ENCODE data around the gene TSSK2.
"Not testable (repeated sequence)": the region's sequence is repeated elsewhere in the genome, so short reads cannot be mapped to it uniquely, and the experiment has no call there.

TSSK2 gene

DNA sequence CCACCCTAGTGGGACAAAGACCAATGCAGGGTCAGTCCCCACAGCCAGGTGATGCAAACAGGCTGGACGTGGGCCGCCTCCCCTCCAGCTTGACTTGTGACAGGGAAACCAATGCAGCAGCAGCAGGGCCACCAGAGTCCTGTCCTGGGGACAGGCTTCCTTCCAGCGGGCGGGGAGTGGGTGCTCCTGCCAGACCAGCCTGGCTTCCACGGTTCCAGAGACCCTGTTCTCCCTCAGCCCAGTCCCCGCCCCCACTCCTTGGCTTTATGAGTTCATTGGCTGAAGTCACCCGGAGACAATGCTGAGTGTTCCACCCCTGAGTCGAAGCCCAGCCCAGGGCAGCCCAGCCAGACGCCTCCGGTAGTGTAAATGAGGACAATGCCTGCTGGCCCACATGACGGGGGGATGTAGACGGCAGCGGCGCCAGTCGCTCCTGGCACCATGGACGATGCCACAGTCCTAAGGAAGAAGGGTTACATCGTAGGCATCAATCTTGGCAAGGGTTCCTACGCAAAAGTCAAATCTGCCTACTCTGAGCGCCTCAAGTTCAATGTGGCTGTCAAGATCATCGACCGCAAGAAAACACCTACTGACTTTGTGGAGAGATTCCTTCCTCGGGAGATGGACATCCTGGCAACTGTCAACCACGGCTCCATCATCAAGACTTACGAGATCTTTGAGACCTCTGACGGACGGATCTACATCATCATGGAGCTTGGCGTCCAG is at the start of gene TSSK2:
Gene TSSK2 (plus strand): TSS at position 350 of the 726 bp plus-strand sequence. CDS start 92 bp downstream, at position 442.
- DNase-seq (ENCODE audit: low read depth), result no peak

DNA sequence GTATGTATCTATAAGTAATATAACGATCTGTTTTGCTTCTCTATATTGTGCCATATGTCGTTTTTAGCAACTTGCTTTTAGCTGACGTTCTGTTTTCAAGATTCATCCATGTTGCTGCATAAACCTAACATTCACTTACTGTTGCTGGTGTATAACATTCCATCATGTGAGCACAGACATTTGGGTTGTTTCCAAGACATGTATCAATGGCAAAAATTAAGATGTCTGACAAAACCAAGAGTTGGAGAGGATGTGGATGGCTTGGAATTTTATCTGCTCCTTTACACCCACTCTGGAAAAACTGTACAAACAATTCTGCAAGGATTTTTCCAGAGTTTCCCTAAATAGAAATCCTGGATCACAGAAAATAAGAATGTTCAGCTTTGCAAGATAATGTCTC is 49.8 kb upstream of the TSSK2 start:
- no peak for DNase-seq (ENCODE audit: low read depth)

DNA sequence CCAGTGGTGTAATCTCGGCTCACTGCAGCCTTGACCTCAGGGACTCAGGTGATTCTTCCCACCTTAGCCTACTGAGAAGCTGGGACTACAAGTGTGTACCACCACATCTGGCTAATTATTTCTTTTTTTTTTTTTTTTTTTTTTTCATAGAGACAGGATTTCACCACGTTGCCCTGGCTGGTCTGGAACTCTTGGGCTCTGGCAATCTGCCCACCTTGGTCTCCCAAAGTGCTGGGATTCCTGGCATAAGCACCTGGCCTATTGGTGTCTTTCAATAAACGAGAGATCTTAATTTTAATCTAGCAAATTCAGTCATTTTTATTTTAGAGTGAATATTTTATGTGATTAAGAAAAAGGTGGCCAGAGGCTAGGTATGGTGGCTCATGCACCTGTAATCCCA is 49.0 kb upstream of the TSSK2 start:
- DNase-seq (ENCODE audit: low read depth), result no peak

DNA sequence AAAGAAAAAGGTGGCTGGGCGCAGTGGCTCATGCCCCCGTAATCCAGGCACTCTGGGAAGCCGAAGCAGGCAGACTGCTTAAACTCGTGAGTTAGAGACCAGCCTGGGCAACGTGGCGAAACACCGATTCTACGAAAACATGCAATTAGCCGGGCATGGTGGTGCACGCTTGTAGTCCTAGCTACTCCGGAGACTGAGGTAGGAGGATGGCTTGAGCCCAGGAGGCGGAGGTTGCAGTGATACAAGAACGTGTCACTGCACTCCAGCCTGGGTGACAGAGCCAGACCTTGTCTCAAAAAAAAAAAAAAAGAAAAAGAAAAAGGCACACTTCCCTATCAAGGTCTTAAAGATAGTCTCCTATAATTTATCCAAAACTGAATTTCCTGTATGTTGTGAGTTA is 48.3 kb upstream of the TSSK2 start:
- no peak for DNase-seq (ENCODE audit: low read depth)

DNA sequence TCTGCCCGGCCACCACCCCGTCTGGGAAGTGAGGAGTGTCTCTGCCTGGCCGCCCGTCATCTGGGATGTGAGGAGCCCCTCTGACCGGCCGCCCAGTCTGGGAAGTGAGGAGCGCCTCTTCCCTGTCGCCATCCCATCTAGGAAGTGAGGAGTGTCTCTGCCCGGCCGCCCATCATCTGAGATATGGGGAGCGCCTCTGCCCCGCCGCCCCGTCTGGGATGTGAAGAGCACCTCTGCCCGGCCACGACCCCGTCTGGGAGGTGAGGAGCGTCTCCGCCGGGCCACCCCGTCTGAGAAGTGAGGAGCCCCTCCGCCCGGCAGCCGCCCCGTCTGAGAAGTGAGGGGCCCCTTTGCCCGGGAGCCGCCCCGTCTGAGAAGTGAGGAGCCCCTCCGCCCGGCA is 47.0 kb upstream of the TSSK2 start:
- not testable (repeated sequence) for DNase-seq (ENCODE audit: low read depth)

DNA sequence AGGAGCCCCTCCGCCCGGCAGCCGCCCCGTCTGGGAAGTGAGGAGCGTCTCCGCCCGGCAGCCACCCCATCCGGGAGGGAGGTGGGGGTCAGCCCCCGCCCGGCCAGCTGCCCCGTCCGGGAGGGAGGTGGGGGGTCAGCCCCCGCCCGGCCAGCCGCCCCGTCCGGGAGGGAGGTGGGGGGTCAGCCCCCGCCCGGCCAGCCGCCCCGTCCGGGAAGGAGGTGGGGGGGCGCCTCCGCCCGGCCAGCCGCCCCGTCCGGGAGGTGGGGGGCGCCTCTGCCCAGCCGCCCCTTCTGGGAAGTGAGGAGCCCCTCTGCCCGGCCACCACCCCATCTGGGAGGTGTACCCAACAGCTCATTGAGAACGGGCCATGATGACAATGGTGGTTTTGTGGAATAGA is 46.5 kb upstream of the TSSK2 start:
- not testable (repeated sequence) for DNase-seq (ENCODE audit: low read depth)

DNA sequence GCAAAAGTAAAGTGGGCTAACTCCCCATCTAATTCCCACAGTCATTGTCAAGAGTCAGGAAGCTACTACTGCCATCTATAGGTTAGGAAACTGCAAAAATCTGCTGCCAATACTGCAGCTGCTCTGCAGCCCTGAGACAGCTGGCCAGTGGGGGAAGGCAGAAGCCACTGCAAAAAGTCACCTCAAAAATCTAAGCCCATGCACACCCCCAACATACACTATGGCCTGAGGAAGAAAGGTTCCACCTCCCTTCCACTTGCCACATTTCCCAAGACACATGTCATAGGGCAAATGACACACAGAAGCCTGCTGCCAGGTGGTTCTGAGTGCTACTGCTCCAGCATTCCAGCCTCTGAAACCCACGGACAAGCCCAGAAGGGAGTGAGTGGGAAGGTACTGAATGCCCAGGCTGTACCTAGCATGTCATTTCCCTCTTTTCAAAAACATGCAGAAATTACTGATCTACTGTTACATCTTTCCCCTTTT is 45.8 kb upstream of the TSSK2 start:
- no peak for DNase-seq (ENCODE audit: low read depth)

DNA sequence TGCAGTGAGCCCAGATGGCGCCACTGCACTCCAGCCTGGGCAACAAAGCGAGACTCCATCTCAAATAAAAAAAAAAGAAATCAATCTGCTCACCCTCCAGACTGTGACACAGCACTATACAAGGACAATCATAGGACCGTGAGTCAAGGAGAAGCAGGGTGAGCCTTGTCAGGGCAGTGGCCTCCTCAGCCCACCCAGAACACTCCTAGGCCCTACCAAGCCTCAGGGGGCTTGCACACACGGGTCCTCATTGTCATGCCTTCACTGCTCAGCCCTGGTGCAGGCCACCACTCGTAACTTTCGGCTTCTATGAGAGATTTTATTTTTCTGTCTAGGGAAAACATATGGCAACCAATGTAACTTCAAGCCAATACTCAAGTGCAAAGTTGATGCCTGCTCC is 44.7 kb upstream of the TSSK2 start:
- no peak for DNase-seq (ENCODE audit: low read depth)

DNA sequence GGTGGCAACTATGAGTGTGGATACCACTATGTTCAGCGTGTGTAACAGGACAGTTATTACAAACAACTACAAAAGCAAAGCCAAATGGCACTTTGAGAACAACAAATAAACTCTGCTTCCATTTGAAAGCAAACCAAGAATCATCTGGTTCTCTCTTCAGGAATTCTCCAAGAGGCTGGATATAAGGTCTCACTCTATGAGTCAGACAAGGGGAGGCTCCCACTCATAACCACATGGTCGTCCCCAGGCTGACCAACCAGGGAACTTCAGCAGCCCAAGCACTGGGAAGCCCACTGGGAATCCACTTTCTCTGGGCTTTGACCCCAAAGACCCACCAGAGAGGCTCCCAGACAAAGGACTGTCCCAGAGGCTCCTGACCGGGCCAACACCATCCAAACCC is 44.2 kb upstream of the TSSK2 start:
- DNase-seq (ENCODE audit: low read depth), result no peak

DNA sequence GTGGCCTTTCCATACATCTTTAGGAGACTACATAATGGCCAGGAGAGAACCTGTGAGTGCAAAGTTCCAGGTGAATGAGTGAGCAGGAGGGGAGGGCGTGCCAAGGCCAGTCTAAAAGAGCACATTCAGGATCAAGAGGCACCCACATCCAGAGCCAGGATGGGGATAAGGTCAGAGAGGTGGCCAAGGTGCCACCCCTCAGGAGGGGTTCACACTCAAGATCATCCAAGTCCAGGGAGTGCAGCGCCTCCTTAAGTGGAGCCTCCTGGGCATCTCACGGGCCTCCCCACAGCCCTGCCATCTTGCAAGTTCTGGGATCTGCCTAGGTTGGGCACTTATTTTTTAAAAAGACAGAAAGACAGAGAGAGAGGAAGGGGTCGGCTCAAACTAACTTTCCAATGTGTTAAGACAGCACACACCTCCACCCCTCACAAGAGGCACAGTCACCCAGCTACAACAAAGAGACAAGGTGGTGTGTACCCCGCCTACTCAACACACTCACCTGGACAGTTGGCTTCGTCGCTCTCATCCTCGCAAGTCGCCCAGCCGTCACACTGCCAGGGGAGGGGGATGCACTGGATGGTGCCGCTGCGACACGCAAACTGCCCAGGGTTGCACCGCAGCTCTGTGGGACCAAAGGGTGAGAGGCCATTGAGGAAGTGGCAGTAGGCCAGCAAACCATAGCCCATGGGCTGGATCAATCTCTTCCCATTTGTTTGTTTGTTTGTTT is 42.1 kb upstream of the TSSK2 start:
- no peak for DNase-seq (ENCODE audit: low read depth)

DNA sequence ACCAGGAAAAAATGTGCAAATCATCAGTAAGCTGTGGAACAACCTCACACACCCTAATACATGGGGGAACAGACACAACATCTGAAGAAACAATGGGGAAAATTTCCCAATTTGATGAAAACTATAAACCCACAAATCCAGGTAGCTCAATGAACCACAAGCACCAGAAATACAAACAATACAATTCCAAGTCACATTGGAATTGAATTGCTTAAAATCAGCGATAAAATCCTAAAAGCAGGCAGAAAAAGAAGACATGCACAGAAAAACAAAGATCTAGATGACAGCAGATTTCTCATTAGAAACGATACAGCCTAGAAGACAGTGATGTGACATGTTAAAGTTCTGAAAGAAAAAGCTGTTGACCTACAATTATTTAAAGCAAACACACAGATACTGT is 40.9 kb upstream of the TSSK2 start:
- DNase-seq (ENCODE audit: low read depth), result no peak

DNA sequence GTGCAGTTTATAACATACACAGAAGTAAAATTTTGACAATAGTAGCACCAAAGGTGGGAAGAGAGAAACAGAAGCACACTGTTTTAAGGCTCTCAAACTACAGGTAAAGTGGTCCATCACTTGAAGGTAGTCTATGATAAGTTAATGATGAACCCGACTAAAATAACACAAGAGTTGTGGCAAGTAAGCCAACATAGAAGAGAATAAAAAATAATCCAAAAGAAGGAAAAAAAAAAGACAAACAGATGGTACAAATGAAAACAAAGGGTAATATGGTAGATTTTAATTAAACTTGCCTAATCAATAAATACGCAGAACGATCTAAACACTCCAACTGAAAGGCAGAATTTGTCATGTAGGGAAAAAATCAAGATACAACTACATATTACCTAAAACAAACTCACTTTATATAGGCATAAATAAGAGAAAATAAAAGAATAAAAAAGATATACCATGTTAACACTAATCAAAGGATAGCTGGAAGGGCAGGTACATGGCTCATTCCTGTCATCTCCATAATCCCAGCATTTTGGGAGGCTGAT is 40.5 kb upstream of the TSSK2 start:
- DNase-seq (ENCODE audit: low read depth), result no peak

DNA sequence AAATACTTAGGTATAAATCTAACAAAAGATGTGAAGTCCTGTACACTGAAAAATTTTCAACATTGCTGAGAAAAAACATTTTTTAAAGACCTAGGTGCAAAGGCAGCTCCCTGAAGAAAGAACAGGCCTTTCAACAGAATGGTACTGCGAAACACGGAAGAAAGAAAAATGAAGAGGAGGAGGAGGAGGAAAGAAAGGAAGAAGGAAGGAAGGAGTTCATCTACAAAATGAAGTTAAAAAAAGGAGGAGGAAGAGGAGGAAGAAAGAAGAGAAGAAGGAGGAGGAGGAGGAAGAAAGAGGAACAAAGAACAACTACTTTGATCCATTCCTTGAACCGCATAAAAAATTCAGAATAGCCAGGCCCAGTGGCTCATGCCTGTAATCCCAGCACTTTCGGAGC is 38.4 kb upstream of the TSSK2 start:
- no peak for DNase-seq (ENCODE audit: low read depth)

DNA sequence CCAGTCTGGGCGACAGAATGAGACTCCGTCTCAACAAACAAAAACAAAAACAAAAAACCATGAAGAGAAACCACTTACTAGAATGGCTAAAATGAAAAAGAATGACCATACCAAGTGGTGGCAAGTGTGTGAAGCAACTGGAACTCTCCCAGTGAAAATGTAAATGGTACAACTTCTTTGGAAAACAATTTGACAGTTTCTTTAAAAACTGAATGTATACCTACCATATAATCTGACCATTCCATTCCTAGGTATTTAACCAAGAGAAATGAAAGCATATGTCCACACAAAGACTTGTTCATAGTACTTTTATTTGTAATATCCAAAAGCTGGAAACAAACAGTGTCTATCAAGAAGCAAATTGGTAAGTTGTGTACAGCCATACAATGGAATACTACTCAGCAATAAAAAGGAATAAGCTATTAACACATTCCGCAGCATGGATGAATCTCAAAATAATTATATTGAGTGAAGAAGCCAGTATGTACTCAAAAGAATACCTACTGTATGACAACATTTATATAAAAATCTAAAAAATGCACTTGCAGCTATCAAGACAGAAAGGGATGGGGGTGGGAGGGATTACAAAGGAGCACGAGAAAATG is 36.6 kb upstream of the TSSK2 start:
- no peak for DNase-seq (ENCODE audit: low read depth)

DNA sequence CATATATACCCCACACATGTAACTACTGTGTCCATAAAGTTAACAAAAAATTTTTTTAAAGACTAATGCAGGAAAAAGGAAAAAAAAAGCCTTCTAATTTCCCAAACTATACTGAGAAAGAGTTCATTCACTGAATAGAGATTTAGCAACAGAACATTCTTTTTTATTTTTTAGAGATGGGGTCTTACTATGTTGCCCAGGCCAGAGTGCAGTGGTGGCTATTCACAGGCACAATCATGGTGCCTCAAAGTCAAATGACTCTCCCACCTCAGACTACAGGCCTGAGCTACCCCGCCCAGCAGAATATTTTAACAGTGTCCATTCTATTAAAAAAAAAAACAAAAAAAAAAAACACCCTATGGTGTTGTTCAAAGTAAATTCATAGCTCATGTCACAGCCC is 34.6 kb upstream of the TSSK2 start:
- no peak for DNase-seq (ENCODE audit: low read depth)

DNA sequence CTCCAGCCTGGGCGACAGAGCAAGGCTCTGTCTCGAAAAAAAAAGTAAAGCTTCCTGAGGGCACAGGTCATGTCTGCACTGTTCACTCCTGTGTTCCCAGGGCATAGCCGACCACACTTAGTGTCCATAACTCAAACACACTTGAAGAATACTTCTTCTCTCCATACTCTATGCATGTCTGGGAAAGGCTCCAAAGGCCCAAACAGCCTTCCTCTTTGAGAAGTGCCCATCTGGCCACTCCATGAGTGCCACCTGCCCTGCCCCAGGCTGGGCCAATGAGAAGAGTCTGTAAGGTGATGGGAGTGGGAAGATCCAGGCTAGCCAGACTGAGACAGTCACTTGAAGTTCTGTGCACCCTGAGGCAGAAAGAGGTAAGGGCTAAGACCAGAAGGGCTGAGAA is 33.6 kb upstream of the TSSK2 start:
- DNase-seq (ENCODE audit: low read depth), result no peak

DNA sequence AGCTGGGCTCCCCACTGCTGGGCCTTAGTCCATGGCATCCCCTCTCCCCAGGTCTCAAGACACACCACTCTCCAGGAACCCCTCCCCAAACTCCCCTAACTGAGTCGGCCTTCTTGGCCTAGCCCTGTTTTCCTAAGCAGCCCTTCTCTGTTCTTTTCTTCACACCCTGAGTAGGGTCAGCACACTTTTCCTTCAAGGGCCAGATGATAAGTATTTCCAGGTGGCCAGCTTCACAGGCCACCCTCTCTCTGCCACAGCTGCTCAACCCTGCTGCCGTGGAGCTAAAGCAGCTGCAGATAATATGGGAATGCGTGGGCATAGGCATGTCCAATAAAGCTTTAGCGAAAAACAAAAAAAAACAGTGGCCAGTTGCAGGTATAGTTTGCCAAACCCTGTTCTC is 33.0 kb upstream of the TSSK2 start:
- no peak for DNase-seq (ENCODE audit: low read depth)

DNA sequence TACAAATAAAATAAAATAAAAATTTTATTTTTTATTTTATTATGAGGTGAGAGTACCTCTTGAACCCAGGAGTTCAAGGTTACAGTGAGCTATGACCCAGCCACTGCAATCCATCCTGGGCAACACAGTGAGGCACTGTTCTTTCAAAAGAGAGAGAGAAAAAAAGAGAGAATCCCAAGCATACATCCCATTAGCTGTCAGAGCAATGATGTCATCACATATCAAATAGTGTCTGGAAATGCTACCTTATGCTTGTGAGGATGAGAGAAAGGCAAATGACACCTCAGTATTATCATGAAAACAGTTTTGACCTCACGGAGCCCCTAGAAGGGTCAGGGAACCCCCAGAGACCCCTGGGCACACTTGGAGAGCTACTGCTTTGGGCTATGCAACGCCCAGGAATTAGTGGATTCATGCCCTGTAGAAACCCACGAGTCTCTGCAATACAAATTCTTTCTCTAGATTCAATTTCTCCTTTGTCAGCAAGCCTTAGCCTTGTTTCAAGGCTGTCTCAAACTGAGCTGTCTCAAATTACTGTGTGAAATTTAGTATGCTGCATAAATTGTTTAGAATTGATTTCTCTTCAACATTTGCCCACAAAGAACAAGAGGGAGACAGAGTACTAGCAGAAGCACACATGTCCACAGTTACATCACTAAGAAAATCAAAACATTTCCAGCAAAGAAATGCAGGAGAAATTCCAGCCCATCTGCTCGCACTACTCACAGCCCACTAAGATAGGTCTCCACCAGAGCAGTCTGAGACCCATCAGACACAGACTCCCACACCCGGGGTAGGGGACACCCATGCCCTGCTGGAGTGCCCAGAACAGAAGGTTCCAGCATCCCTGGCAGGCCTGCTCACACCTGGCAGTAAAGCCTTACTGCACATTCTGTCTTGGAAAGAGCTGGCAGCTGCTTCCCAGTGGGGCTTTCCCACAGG is 27.0 kb upstream of the TSSK2 start:
- DNase-seq (ENCODE audit: low read depth), result no peak

DNA sequence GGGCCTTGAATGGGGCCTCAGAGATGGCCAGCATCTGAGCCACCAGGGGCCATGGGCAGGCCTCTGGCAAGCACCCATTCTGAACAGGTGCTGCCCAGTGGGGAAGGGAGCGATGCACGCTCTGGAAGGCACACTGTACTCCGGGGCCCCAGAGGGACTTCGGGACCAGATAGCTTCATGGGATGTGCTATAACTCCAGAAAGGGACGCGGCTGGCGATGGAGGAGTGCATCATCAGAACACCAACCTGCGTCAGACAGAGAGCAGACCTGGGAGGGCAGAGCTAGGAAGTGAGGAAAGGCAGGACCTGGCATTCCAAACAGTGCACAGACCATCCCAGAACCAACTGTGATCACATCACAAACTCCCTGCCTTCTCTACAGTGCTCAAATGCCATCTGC is 25.7 kb upstream of the TSSK2 start:
- DNase-seq (ENCODE audit: low read depth), result no peak

DNA sequence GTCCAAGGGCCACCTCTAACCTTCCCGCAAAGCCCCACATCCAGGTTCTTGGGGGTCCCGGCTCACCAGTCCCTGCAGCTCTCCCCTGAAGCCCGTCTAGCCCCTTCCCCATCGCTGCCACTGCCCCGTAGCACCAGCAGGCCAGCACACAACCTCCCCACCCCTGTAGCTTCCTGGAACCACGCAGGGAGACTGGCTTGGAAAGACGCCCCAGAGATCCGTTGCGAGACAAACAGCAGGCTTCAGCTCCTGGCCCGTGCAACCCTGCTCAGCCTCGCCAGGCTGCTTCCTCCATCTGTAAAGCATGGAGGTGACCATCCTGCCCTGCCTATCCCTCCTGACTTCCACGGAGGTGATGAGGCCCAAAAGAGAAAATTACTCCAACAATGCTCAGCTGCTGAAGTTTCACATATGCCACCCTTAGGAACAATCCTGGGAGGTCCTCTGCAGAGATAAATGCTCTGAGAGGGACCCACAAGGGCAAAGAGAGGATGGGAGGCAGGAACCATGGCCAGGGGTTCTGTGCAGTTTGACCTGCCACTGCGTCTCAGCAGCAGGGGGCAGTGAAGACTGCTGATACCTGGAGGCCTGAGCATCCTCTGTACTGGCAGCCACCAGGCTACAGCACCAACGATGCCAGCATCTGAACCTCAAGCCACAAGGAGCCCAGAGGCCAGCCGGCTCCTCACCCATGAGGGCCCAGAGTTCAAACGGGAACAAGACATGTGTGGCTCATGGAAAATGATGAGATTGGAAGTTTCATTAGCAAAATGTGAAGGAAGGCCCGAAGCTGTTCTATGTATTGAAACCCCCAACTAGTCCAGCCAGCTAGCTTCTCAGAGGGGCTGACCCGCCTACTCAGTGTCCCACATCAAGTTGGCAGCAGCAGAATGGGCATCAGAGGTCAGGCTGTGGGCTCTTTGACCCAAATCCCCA is 25.0 kb upstream of the TSSK2 start:
- no peak for DNase-seq (ENCODE audit: low read depth)

All from GM04503 (cell line).